Keratinocyte (primary cell): Measurements from ENCODE around the gene STOM.

Experiments used
- CTCF ChIP-seq, 3 experiments: IDR thresholded peaks in 1 of 3; conservative IDR thresholded peaks in 1 of 3; optimal IDR thresholded peaks in 1 of 3; 2 replicates in 2 of 3; 3 replicates in 1 of 3; pipeline versions ENCODE3 to v1.5.1; 2011; ENCODE audit warnings: low read length in 3 of 3, mild to moderate bottlenecking in 3 of 3, moderate library complexity in 2 of 3, control low read depth in 1 of 3, inconsistent platforms in 1 of 3; ENCODE audit not compliant: insufficient read depth in 2 of 3; ENCODE audit errors: extremely low read depth in 1 of 3
- EZH2 ChIP-seq: IDR thresholded peaks from one replicate; pipeline ENCODE4 v1.6.1; 2012; ENCODE audit warnings: inconsistent platforms, mild to moderate bottlenecking, low read length, moderate library complexity

GRCh38 chr9:121371495-121372061, 1.5 kb upstream of the STOM start:
- TF ChIP-seq CTCF (optimal IDR thresholded peaks at IDR 0.05 in 1 of 3, IDR thresholded peaks at IDR 0.05 in 1 of 3, conservative IDR thresholded peaks at IDR 0.05 in 1 of 3; ENCODE audit: extremely low read depth in 1 of 3, insufficient read depth in 2 of 3, low read length in 3 of 3), result no peak
- TF ChIP-seq EZH2, result no peak
